PC-3 (cell line): ENCODE data around the gene ZNF335.
"Not testable (repeated sequence)": the region's sequence is repeated elsewhere in the genome, so short reads cannot be mapped to it uniquely, and the experiment has no call there.

ENCODE experiments used
- CTCF ChIP-seq: fragments of 300-600 bp; sonication (generic); conservative IDR thresholded peaks from 2 replicates; pipeline ENCODE4 v1.5.1; 2017; ENCODE audit warnings: antibody characterized with exemption, low read depth, mild to moderate bottlenecking, low read length
- EZH2 ChIP-seq: fragments of 300-600 bp; sonication (generic); IDR thresholded peaks from one replicate; pipeline ENCODE4 v1.6.1; 2017; ENCODE audit warnings: antibody characterized with exemption, mild to moderate bottlenecking, low read length; ENCODE audit not compliant: unreplicated experiment
- EZH2phosphoT487 ChIP-seq: fragments of 300-600 bp; sonication (generic); IDR thresholded peaks from 2 replicates; pipeline ENCODE4 v1.6.1; 2018; ENCODE audit warnings: mild to moderate bottlenecking, antibody characterized with exemption, low read length, borderline replicate concordance

GRCh38 chr20:45956326-45956725, 15.7 kb downstream of the ZNF335 start:
- not testable (repeated sequence) for TF ChIP-seq CTCF, EZH2, EZH2phosphoT487
